ENCODE measurements around the gene SDF4.

Gene SDF4

DNA sequence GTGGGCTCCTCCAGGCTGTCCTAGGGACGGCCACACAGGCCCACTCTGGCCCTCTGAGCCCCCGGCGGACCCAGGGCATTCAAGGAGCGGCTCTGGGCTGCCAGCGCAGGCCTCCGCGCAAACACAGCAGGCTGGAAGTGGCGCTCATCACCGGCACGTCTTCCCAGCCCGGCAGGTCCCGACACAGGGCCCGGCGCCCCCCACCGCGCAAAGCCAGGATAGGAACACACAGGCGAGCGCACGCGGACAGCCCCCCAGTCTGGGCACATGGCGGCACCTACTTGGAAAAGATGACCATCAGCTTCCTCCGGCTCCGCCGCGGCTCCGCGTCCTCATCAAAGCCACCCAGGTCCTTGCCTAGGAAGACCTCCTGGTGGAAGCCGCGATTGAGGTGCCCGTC, 3.6 kb downstream of the SDF4 start:
- no peak for DNase-seq (ENCODE audit: low read depth)

DNA sequence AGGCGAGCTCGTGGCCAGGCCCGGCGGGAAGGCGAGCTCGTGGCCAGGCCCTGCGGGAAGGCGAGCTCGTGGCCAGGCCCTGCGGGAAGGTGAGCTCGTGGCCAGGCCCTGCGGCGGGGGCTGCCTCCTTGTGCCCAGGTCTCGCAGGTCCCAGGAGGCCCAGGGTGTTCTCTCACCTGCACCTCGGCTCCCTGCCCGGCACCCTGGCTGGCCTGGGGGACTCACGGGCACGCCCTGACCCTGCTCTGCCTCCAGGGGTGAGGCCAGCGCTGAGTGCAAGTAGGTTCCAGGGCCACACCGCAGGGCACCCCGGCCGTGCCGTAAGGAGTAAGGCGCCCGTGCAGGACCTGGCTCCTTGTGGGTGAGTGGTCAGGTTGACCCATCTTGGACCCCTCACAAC, 4.4 kb downstream of the SDF4 start:
- DNase-seq (ENCODE audit: low read depth) = no peak

DNA sequence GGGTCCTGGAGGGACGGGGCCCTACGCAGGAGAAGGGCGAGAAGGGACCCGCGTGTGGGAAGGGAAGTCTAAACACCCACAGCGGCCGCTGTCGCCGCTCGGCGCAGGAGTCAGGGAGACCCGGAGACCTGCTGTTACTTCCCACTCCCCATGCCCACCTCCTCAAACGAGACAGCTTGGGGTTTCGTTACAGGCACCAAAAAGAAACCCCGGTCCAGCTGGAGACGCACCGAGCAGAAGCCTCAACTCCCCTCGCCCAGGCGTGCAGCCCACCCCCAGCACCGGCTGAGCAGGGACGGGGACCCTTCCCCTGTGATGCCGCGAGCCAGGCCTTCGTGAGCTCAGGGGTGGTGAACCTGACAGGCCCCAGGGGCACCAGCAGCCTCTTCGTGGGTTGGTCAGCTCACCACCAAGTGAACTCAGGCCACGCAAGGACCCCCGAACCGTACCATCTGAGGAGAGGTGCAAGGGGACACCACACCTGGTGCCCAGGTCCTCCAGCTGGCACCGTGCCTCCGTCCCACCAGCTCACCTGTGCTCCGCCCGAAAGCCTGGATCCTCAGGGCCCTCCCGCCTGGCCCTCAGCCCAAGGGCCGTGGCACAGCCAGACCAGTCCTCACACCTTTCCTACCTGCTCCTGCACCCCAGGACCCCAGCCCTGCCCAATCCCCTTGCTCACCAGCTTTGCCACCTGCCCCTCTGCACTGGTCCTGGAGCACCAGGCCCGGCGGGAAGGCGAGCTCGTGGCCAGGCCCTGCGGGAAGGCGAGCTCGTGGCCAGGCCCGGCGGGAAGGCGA, 5.0 kb downstream of the SDF4 start:
- no peak for DNase-seq (ENCODE audit: low read depth)

DNA sequence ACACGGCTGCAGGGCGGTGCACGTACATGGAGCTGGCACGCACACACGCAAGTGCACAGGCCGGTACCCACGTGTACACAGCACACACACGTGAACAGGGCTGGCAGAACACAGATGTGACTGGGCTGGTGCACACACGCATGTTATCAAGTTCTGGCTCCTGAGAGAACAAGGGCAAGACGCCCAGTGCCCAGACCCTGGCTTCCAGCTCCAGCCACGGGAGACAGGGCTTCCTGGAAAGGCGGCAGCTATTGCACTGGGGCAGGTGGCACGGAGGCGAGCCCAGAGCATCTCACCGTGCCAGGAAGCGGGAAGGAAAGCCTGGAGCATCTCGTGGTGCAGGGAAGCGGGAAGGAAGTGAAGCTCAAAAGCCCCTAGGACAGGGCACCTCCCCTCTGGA, 5.9 kb downstream of the SDF4 start:
- no peak for DNase-seq (ENCODE audit: low read depth)

DNA sequence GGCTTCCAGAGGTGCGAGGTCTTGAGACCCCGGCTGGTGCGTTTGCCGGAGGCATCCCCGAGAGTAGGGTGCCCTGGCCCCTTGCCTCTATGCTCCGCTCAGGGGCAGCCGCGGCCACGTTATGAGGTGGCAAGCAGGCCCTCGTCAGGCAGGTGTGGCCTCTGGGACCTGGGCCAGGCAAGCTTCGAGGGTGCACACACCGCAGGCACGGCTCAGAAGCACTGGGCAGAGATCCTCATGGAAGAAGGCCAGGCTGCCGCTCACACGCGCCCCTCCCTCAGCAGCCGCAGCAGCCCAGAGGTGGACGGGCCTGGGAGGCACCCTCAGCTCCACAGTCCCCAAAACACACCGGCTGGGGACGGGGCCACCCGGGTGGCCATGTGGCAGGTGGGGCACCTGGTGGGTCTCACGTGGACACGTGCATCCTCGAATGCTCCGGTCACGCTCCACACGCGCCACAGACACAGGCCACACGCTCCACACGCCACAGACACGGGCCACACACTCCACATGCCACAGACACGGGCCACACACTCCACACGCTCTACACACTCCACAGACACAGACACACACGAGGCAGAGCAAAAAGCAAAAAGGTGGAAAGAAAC, 6.5 kb downstream of the SDF4 start:
- DNase-seq (ENCODE audit: low read depth) = no peak

DNA sequence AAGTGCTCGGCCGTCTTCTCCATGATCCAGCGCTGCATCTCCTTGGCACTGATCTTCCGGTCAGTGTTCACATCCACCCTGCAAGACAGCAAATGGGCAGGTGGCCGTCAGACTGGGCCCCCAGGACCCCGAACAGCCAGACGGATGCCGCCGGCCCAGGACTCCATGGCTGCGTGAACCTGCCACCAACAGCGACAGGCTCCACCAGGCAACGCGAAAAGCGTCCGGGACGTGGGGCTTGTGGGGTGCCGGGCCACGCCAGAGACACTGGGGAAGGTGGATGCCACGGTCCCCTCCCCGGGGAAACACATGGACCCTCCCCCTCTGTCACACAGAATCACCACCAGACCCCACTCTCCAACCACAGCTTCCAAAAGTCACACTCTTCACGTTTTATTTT, 7.9 kb downstream of the SDF4 start:
- DNase-seq (ENCODE audit: low read depth) = no peak

DNA sequence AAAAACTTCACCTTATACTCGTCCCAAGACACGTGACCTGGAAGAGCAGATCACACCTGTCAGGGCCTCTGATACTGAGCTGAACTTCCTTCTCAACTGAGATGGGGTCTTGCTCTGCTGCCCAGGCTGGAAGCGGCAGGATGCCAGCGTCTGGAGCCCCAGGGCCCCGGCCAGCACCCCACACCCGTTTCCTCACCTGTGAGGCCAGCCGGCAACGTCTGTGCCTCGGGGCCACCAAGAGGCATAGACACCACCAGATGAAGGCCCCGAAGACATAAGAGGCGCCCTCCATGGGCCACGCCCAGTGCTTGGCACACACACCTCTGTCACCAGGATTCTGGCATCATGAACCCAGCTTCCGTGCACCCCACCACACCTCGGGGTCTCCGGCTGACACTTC, 8.5 kb downstream of the SDF4 start:
- DNase-seq (ENCODE audit: low read depth) = no peak

DNA sequence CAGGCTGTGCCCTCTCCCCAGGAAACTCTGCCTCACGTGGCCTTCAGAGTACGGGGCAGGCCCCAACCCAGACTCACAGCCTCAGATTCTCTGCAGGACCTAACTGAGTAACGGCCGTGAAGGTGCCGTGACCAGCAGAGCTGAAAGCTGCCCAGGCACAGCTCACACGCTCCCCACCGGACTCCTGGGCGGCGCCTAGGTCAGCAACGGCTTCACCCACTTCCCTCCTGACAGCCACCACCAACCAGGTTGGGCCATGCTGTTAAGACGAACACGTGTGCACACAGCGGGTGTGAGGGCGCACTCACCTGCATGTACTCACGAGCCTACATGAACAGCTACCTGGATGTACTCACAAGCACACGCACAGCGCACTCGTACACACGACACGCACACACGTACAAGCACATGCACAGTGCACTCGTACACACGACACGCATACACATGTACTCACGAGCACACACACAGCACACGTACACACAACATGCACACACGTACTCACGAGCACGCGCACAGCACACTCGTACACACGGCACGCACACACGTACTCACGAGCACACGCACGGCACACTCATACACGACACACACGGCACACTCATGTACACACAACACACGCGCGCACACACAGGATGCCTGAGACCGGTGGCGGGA, 9.1 kb downstream of the SDF4 start:
- no peak for DNase-seq (ENCODE audit: low read depth)

DNA sequence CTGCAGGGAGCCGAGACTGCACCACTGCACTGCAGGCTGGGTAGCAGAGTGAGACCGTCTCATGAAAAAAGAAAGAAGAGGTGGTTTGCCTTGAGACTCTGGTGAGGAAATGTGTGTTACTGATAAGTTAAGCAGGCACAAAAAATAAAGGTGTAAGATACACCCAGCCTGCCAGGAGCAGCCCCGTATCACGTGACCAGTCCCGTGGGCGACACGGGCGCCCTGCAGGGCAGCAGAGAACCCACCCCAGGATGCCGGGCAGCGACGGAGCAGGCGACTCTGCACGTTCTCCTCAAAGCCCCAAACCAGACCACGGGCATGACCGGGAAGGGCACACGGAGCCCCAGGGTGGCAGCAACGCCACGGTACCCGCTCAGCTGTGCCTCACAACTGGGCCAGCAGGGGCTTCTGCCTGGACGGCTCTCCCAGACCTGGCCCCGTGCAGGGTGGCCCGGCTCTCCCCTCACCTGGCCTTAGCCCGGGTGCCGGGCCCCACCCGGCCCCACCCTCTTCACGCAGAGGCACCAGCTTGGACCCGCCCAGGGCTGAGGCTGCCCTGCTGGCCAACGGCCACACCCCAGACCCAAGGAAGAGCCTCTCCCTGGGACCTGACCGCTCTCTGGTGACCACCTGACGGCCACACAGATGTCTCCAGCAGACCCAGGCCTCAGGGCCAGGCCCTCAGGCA, 9.8 kb downstream of the SDF4 start:
- DNase-seq (ENCODE audit: low read depth) = no peak

DNA sequence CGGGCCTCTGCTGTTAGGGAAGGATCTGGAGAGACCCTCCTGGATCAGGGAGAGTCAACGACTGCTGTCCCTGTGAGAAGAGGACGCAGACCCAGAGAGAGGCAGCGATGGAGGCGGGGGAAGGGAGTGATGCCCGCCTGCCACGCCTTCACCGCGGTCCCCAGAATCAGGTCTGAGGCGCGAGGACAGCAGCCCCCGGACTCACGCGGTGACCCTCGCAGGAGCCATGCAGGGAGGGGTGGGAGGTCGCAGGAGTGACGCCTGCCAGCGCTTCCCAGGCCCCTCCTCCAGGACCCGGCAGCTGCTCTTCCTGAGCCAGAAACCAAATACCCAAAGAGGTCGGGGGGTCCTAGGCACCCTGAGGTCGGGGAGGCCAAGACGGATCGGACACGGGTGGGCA, 11.6 kb downstream of the SDF4 start:
- DNase-seq (ENCODE audit: low read depth) = no peak

DNA sequence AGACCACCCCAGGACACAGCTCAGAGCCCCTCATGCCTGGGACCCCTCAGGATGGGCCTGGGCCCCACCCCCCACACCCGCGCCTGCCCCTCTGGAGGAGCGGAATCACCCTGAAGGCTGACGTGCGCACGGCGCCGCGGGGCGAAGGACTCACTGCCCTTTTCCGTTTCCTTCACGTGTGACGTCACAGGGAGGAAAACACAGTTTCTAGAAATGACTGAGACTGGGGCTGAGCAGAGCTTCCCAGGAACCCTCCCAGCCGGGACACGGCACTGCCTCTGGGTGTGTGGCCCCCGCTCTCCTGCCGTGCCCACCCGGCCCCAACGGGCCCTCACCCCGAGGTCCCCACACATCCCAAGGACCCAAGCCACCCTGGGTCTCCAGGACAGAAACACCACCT, 12.5 kb downstream of the SDF4 start:
- DNase-seq (ENCODE audit: low read depth) = no peak

DNA sequence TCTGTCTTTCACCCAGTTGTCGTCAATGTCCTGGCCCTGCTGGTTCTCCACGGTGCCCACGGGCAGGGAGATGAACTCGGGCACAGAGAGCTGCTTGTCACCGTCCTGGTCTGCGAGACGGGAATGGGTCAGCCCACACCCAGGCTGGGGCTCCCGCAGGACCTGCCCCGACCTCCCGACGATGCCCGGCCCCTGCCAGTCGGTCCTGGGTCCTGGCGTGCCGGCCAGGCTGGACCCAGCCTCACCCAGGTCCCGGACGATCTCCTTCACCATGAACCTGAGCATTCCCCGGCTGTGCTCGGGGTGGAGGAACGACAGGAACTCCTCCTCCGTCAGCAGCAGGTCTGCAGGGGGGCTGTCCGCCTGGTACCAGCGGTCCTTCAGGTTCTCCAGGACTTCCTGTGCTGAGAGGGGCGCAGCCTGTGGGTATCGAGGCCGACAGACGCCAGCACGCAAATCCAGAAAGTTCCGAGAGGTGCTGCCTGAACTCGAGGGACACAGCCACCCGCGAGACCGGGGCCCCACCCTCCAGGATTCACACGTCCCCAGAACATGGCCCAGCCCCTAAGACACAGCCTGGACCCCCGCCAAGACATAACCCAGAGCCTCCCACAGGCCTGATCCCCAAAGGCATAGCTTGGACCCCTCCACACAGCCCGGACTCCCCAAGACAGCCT, 13.1 kb downstream of the SDF4 start:
- no peak for DNase-seq (ENCODE audit: low read depth)

DNA sequence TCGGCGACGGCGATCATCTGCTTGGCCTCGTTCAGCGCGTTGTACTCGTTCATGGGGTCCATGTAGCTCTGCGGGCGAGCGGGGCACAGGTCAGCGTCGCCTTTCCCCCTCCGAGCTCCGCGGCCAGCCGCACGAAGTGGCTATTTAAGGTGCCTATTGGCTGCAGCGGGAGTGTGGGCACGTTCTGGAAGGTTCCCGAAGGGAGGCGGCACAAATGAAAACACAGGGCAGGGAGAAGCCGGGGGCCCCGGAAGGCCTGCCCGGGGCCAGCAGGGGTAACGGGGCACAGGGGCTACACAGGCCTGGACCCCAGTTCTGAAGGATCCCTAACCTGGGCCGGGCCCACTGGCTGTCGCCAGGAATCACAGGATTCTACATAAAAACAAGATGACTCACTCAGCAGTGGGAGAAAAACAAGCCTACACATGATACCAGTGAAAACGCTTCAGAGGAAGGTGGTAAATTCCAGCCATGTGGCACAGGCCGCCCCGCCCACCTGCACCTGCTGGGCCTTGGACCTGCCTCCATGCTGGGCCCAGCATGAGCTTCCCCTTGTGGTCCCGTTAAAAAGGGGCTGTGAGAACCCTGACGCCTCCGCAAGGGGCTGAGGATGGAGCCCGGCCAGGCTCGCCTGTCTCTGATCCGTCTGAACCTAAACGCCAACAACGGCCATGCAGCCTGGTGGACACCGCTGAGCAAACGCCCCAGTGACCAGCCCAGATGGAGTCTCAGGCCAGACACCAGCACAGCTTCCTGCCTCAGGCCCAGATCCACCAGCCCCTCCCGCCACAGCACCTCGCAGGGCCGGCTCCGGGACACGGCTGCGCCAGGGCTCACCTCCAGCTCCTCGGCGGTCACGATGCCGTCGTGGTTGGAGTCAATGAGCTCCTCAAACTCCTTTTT, 13.9 kb downstream of the SDF4 start:
- no peak for DNase-seq (ENCODE audit: low read depth)

DNA sequence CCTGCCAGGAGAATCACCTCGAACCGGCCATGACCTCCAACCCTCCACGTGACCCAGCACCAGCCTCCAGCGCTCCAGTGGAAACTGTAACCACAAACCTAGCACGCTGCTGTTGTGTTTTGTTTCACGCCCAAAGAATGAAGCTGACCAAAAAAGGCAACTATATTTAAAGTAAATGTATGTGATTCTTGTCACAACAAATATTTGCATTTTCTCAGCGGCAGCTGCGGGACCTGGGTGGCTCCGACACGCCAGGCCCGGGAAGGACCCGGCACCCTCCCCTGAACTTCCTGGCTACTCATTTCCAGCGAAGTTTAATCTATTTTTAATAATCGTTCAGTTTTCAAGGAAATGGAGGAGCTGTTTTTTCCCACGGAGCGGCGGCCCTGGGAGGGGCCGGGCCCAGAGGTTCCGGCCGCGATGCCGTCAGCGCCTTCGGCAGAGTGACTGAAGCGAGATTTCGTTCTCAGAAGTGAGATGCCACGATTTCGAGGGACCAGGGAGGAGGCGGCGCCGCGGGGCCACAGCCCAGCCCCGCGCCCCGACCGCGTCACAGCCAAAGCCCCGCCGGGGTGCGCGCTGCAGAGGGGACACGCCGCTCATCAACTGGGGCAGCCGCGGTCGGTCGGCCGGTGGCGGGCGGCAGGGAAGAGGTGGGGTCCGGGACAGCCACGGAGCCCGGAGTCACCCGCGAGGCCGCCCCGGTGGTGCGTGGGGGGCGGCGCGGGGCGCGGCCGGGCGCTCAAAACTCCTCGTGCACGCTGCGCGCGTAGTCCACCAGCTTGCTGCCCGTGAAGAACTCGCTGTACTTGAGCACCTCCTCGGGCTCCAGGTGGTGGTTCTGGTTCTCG, 14.8 kb downstream of the SDF4 start:
- DNase-seq (ENCODE audit: low read depth) = no peak

DNA sequence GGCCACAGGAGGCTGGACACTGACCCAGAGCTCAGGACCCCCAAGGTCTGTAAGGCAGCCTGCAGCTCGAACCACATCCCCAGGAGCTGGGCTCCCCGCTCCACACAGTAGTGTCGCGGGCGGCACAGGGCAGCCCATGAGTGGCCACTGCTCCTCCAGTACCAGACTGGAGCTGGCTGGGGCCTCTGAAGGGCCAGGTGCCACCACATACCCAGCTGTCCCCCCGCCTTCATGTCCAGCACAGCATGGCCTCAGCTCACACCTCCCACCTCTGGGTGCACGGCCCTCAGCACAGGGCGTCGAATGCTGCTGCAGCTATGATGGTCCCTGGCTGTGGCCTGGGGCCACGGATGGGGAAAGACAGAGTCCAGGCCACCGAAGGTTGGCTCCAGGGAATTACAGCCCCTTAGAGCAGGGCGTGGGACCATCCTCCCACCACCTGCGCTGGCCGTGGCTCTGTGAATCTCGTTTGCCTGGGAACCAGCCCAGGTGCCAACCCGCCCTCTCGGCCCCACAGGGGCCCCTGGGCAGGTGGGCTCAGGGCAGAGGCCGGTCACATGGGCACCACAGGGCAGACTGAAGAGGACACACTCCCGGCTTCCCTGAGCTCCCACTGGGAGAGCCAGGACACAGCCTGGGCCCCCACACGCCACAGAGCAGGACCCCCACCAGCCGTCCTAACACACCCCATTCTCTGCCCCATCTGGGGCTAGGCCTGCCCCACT, 15.8 kb downstream of the SDF4 start:
- DNase-seq (ENCODE audit: low read depth) = no peak

DNA sequence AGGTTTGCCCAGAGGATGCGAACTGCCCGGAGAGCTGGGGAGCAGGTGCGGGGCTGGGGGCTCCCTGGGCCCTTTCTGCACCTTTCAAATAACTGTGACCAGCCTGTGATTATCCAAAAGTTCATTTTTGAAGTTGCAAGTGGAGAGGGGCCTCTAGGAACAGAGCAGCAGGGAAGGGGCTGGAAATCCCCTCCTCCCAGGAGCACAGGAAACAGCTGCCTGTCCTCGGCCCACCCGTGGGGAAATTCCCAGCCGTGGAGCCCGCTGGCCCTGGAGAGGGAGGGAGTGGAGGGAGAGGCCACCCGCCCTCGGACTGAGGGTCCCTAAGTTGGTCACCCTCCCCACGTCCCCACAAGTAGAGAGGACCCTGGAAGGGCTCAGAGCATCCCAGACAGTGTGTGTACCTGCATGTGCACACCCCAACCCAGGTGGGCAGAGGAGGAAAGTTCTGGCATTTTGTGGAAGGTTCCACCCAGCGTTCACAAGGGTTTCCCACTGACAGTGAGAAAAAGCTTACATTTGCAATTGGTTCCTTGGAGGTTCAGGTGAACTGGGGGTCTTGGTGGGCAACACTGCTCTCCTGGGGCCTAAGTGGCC, 16.6 kb downstream of the SDF4 start:
- no peak for DNase-seq (ENCODE audit: low read depth)

DNA sequence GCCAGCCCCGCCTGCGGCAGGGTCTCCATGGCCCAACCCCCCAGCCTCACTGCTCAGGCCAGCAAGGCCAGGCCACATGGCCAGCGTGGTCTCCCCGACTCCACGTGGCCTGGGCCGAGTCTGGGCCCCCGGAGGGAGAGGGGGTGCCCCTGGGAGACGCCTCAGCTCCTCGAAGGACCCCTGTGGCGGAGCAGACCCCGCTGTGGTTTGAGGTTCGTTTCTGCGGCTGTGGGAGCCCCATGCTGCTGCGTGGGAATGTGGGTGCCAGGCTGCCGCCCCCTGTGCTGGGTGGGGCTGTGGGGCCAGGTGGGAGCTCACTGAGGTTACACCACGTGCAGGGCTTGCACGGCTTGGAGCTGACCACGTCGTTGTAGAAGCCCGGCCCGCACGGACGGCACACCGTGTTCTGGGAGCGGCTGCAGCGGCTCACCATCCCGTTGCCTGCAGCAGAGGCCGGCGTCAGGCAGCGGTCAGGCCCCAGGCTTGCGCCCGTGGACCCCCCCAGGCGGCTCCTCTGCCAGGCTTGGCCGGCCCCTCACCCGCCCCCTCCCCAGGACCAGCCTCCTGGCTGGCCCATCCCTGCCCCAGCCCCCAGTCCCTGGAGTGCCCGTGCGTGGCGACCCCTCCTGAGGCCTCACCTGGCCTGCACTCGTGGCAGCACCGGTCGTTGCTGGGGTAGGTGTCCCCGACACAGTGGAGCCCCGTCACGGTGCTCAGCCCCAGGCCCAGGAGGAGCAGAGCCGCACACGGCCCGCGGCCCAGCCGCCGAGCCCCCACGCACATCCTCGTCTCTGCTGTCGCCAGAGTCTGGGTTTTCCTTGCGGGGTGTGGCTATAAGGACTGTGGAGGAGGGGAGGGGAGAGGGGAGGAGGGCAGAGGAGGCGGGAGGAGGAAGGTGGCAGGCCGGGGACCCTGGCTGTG, 18.2 kb downstream of the SDF4 start, which contains the start of gene TNFRSF4:
TSS of gene TNFRSF4 (minus strand) at position 809 of the 921 bp plus-strand sequence. CDS start at position 783, 26 bp downstream.
- DNase-seq (ENCODE audit: low read depth) = no peak

DNA sequence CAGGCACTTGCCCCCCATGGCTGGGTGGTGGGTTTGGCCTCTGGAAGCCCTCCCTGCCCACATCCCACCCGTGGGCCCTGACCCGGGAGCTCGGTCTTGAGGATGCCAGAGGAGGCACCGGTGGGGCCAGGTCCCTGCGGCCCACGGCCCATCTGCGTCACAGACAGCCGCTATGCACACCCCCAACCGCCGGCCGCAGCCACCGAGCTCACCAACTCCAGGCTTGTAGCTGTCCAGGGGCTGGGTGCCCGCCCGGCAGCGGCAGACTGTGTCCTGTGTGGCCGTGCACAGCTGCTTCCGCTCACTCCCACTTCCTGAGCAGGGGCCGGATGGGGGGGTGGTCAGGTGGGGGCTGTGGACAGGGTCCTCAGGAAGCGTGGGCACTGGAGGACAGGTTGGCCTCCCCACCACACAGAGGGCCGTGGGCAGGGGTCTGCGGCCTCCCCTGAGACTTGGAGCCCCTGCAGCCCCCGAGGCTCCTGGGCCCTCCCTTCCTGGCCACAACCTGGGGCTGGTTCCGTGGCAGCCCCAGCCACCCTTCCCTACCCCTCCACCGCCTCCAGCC, 18.9 kb downstream of the SDF4 start:
- DNase-seq (ENCODE audit: low read depth) = no peak

Data from EH (cell line).